HG02884 (cell line): Measurements from ENCODE around the gene SH3TC2.

Experiments used
- ATAC-seq: cut with Tn5 transposase; IDR thresholded peaks from one replicate; pipeline ENCODE4 v1.9.1; 2021; ENCODE audit warnings: mild to moderate bottlenecking, moderate library complexity; ENCODE audit not compliant: unreplicated experiment

SH3TC2 gene

DNA sequence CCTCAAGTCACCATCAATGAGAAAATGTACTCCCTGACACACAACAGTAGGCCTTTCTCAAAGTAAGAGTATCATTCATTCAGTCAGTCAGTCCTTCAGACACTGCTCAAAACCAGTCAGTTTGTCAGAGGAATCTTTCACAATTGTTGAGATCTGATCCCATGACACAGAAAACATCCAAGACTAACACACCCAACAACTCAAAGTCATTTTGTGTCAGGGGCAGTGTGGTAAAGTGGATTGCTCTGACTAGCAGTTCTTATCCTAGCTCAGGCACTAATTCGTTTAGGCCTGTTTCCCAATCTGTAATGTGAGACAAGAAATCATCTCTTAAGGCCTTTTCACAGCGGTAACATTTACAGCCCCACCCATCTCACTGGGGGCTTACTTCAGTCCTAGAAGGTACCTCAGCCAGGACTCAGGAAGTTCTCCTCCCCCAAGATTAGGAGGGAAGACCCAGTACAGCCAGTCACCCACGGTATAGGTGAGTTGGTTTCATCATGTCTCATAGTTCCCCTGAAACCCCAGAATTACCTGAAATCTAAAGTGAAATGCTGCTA is 31.9 kb downstream of the SH3TC2 start:
- no peak for ATAC-seq

DNA sequence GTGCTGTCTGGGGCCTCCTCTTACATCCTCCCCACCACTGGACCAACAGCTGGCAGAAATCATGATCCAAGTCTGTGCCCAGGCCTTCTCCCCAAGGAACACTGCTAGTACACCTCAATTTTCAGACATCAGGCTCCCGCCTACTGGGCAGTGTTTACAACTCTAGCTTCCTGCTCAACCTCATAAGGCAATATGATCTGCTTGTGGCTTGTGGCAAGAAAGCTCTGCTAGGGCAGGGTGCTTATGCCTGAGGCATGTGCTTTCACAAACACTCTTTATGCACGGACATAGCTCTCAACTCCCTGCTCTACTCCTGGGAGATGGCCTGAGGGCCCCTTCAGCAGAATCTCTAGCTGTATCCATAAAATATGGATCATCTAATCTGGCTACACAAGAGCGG is 32.5 kb downstream of the SH3TC2 start:
- no peak for ATAC-seq

DNA sequence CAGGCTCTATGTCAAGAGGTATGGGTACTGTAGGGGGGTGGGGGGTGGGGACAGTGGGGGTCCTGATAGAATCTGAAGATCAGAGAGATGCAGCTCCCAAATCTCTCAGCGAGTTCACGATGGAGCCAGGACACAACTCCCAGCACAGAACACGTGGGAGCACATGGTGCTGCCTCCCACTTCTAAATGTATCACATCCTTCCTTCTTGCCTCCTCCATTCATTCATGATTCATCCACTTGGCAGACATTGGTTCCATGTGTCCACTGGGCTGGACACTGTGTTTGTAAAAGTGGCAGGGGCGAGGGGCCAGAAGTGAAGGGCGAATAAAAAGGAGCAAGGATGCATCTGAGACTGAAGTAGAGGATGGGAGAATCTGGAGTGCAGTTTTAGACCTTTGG is 33.9 kb downstream of the SH3TC2 start:
- no peak for ATAC-seq

DNA sequence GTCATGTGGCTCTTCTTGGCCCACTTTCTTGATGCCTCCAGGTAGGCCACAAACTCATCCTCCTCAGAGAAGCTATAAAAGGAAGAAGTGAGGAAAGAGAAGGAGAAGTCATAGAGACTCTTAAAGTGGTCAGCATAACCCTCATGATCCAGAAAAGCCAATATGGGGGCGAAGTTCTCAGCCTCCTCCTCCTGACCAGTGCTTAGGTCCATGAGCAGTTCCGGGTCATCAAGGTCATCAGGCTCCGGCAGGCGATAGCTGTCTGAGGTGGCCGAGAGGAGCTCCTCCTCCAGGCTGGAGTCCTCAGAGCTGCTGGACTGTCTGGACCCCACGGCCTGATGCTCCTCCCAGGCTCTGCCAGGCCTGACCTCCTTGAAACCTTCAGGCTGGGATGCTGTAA is 34.7 kb downstream of the SH3TC2 start:
- ATAC-seq = no peak

DNA sequence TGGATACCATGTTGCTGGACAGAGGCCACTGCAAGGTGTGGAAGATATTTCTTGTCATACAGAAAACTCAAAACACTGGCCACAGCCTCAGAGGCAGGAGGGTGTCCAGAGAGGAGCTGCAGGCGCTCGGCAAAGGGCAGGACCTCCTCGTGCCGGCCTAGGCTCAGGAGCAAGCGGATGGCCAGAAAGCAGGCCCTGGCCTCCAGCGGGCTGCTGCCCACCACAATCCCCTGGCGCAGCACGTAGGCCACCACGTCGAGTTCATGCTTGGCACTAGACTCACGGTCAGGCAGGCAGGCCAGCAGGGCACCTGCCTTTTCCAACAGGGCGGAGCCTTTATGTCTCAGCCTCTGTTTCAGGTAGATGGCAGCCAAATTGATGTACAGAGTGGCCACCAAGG is 35.2 kb downstream of the SH3TC2 start:
- ATAC-seq = no peak

GRCh38 chr5:149024943-149025342 is 37.9 kb downstream of the SH3TC2 start:
- ATAC-seq = no peak

- ATAC-seq = no peak
Measured at GRCh38 chr5:149024477-149024876, 38.4 kb downstream of the SH3TC2 start.

- no peak for ATAC-seq
Measured at GRCh38 chr5:149022200-149022599, 40.7 kb downstream of the SH3TC2 start.

DNA sequence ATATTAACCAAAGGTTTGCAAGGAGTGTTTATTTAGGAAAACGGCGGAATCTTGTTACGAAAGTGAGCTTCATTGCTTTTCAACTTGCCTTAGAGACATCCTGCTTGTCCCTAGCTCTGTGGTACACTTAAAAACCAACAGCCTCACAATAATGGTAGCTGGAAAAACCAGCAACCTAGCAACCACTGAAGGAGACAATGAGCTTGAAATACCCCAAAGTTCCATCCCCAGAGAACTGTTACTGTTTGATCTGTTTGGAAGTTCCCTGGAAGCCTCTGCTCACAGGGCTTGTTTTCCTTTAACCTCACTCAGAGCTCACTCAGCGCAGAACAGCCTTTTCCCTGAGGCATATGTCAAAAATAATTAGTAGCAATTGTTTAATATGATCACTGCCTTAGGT is 43.2 kb downstream of the SH3TC2 start:
- ATAC-seq = no peak

DNA sequence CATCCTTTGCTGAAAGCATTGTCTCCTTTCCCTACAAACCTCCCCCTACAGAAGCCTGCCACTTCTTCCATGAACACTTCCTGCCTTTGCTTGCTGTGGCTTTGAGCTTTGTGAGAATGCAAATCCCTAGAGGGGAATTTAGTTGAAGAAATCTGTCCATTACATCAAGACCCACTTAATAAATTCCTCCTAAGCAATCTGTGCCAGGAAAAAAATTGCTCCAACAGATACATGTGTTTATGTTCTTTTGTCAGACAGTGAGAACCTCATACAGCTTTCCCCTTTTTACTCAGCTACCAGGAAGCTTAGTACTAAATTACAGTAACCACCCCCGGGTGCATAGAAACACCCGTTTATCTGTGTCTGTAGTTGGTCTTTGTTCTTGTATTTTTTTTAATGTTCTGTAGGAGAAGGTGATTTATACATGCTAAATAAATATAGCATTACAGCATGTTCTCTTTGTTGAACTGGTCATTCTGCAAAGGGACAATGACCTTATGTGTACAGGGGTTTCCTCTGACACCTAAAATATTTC is 43.9 kb downstream of the SH3TC2 start:
- no peak for ATAC-seq

- no peak for ATAC-seq
Measured at GRCh38 chr5:149017636-149018035, 45.2 kb downstream of the SH3TC2 start.

- no peak for ATAC-seq
Measured at GRCh38 chr5:149015561-149015960, 47.3 kb downstream of the SH3TC2 start.

DNA sequence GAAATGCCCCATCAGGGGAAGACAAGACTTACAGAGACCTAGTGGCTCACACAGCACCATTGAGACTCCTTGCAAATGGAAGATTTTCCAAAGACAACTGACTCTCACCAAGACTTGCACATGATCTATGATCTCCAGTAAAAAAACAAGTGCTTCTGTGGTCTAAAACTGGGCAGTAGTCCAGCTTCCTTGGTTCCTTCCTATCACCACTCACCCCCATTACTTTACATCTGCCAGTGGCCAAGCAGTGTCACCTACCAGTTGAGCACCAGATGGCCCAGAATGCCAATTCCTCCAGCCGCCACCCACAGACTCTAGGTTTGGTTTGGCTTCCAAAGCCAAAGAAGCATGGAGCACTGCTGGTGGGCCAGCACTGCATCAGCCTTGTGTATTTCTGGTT is 47.7 kb downstream of the SH3TC2 start:
- no peak for ATAC-seq

- no peak for ATAC-seq
Measured at GRCh38 chr5:149014571-149015031, 48.3 kb downstream of the SH3TC2 start.

DNA sequence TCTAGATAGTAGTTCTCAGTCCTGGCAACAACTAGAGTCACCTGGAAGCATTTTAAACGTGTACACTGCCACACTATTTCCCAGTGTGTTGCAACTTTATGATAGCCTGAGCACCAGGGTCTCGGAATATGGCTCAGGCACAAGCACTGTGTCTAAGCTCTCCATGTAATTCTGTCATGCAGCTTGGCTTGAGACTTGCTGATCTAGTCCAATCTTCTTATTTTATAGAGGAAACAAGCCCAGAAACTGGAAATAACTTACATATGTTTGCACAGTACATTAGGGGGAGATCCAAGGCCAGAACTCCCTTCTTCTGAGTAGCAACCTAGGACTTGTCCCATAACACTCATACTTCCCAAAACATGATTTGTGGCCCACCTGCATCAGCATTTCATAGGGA is 49.1 kb downstream of the SH3TC2 start:
- no peak for ATAC-seq

- no peak for ATAC-seq
Measured at GRCh38 chr5:149012350-149012749, 50.5 kb downstream of the SH3TC2 start.

DNA sequence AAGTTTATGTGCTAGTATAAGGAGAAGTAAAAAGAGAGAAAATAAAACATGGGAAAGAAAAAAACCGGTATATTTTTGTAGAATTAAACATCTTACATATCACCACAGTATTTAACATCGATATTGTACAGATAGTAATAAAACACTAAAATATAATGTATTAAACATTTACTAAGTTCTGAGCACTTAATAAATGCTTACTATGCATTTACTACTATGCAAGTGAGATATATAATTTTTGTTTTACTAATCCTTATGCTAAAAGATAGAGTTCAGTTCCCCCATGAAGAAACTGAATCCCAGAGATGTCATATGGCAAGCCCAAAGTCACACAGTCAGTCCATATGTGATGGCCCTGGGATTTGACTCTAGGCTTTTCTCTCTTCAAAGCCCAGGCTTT is 51.1 kb downstream of the SH3TC2 start:
- ATAC-seq = no peak

GRCh38 chr5:149011084-149011483 is 51.8 kb downstream of the SH3TC2 start:
- ATAC-seq = no peak

DNA sequence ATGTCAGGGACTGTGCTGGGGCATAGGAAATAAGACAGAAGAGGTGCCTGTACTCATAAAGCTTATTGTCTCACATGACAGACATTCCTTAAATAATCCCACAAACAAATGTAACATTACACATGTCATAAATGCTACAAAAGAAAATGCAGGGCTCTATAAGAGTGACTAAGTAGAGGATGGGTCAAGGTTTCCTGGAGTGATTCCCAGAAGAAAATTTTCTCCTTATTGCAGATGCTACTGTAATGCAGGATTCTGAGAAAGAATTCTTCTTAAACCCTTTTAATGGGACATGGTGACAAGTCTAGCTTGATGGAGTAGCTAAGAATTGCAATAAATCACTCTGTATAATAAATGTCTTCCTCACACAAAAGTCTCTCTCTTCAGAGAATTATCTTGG is 55.7 kb downstream of the SH3TC2 start:
- ATAC-seq = no peak

GRCh38 chr5:149006426-149006825 is 56.4 kb downstream of the SH3TC2 start:
- ATAC-seq = no peak

- no peak for ATAC-seq
Measured at GRCh38 chr5:149005077-149005892, 57.6 kb downstream of the SH3TC2 start.

GRCh38 chr5:149004559-149004958 is 58.3 kb downstream of the SH3TC2 start:
- no peak for ATAC-seq
